ENCODE data around the gene ZNF727. TPM values are rescaled to one million over a fixed set of nuclear protein-coding genes. Genes with fewer than 3 reads are reported as not detected.
"Not testable (repeated sequence)": the region's sequence is repeated elsewhere in the genome, so short reads cannot be mapped to it uniquely, and the experiment has no call there.

Gene ZNF727
- total RNA-seq, 3 donors from 2014 or later (not counting 1 experiment from before 2014, with no cell fraction given) = 1.00 to 1.8 TPM; not detected in 1

DNA sequence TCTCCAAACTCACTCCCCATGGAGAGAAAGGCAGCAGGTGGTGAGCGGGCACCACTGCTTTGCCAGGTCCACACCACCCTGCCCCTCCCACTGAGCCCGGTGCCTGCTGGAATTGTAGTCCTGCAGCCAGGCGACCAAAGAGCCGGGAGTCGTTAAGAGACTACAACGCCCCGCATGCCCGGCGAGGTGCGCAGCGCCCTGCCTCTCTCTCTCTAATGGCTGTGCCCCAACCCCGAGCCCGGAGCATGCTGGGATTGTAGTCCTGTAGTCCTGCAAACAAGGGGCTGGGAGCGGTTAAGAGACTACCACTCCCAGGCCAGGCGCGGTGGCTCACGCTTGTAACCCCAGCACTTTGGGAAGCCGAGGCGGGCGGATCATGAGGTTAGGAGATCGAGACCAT, 8.1 kb upstream of the ZNF727 start:
- 36% methylated on average over 21 of the region's 21 CpGs for WGBS (ENCODE audit: insufficient coverage)
- DNase-seq (no peak), ATAC-seq (no peak)
- Histone ChIP-seq H3K27me3 (ENCODE audit: control insufficient read depth, insufficient read depth, low read length) (no peaks in the 10 kb centered on the region), H3K36me3 (ENCODE audit: control insufficient read depth, insufficient read depth, low read length) (no peaks in the 10 kb centered on the region), H3K4me3 (ENCODE audit: low read length) (no peak overlapping the region), H3K9me3 (ENCODE audit: control insufficient read depth, insufficient read depth, low read length) (peaks cover 53% of the 10 kb centered on the region), H3K4me1 (ENCODE audit: control insufficient read depth, insufficient read depth, low read length) (no peaks in the 10 kb centered on the region), H3K27ac (ENCODE audit: low read length) (no peak overlapping the region)
- TF ChIP-seq CTCF (IDR thresholded peaks at IDR 0.05) = no peak
- H3K4me1 Mint-ChIP-seq = no peaks in the 10 kb centered on the region
- H3K36me3 Mint-ChIP-seq = peaks cover 13% of the 10 kb centered on the region
- intact Hi-C loops (cut with micrococcal nuclease) = no loop called here
- no peaks in the 10 kb centered on the region for H3K27me3 Mint-ChIP-seq (ENCODE audit: low read depth in 2 of 2)
- H3K27ac Mint-ChIP-seq = no peak overlapping the region
- H3K4me3 Mint-ChIP-seq = no peak overlapping the region
- H3K9me3 Mint-ChIP-seq = peaks cover 12 to 18% of the 10 kb centered on the region in 2 donors

DNA sequence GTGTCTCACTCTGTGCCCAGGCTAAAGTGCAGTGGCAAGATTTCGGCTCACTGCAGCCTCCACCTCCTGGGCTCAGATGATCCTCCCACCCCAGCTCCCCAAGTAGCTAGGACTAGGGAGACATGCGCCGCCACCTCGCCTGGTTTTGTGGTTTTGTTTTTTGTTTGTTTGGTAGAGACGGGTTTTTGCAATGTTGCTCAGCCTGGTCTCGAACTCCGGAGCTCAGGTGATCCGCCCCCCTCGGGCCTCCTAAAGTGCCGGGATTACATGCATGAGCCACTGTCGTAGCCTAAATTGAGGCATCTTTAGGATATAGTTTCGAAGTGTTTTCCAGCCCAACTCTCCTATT, 781 bp downstream of the ZNF727 start:
- H3K4me1 Mint-ChIP-seq = peaks cover 0 to 11% of the 10 kb centered on the region in 2 donors
- H3K9me3 Mint-ChIP-seq = peaks cover 5 to 14% of the 10 kb centered on the region in 2 donors
- no peak for TF ChIP-seq CTCF (IDR thresholded peaks at IDR 0.05)
- peaks cover 27% of the 10 kb centered on the region for H3K36me3 Mint-ChIP-seq
- H3K27me3 ChIP-seq (ENCODE audit: control insufficient read depth, insufficient read depth, low read length) = no peaks in the 10 kb centered on the region
- no peaks in the 10 kb centered on the region for H3K27me3 Mint-ChIP-seq (ENCODE audit: low read depth in 2 of 2)
- DNase-seq (no peak), ATAC-seq (no peak)
- intact Hi-C loops (cut with micrococcal nuclease) = no loop called here
- no peak overlapping the region for H3K27ac ChIP-seq (ENCODE audit: low read length)
- WGBS (ENCODE audit: insufficient coverage) = 36% methylated on average over 11 of the region's 12 CpGs
- H3K4me3 ChIP-seq (ENCODE audit: low read length) = peak overlapping the region; percentile 46
- peak overlapping the region; percentile 83 for H3K4me3 Mint-ChIP-seq
- peak overlapping the region in 1 of 2 donors; percentile 89 for H3K27ac Mint-ChIP-seq
- H3K36me3 ChIP-seq (ENCODE audit: control insufficient read depth, insufficient read depth, low read length) = no peaks in the 10 kb centered on the region
- no peaks in the 10 kb centered on the region for H3K4me1 ChIP-seq (ENCODE audit: control insufficient read depth, insufficient read depth, low read length)
- peaks cover 35% of the 10 kb centered on the region for H3K9me3 ChIP-seq (ENCODE audit: control insufficient read depth, insufficient read depth, low read length)

DNA sequence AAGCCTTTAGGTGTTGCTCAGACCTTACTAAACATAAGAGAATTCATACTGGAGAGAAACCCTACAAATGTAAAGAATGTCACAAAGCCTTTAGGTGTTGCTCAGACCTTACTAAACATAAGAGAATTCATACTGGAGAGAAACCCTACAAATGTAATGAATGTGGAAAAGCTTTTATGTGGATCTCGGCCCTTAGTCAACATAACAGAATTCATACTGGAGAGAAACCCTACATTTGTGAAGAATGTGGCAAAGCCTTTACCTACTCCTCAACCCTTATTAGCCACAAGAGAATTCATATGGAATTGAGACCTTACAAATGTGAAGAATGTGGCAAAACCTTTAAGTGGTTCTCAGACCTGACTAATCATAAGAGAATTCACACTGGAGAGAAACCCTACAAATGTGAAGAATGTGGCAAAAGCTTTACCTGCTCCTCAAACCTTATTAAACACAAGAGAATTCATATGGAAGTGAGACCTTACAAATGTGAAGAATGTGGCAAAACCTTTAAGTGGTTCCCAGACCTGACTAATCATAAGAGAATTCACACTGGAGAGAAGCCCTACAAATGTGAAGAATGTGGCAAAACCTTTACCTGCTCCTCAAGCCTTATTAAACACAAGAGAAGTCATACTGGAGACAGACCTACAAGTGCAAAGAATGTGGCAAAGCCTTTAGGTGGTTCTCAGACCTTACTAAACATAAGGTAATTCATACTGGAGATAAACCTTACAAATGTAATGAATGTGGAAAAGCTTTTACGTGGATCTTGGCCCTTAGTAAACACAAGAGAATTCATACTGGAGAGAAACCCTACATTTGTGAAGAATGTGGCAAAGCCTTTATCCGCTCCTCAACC, 32.8 kb downstream of the ZNF727 start:
- H3K27ac Mint-ChIP-seq = not testable (repeated sequence)

DNA sequence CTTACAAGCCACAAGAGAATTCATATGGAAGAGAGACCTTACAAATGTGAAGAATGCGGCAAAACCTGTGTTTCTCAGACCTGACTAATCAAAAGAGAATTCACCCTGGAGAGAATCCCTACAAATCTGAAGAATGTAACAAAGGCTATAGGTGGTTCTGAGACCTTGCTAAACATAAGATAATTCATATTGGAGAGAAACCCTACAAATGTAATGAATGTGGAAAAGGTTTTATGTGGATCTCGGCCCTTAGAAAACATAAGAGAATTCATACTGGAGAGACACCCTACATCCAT, 33.4 kb downstream of the ZNF727 start:
- Mint-ChIP-seq H3K27ac (no peak overlapping the region), H3K27me3 (ENCODE audit: low read depth in 2 of 2) (no peaks in the 10 kb centered on the region), H3K36me3 (peaks cover 63% of the 10 kb centered on the region), H3K9me3 (peaks cover 16 to 42% of the 10 kb centered on the region in 2 donors), H3K4me3 (no peak overlapping the region), H3K4me1 (no peaks in the 10 kb centered on the region)
- DNase-seq (no peak), ATAC-seq (no peak)
- Histone ChIP-seq H3K27ac (ENCODE audit: low read length) (no peak overlapping the region), H3K27me3 (ENCODE audit: control insufficient read depth, insufficient read depth, low read length) (no peaks in the 10 kb centered on the region), H3K36me3 (ENCODE audit: control insufficient read depth, insufficient read depth, low read length) (no peaks in the 10 kb centered on the region), H3K9me3 (ENCODE audit: control insufficient read depth, insufficient read depth, low read length) (peaks cover 38% of the 10 kb centered on the region), H3K4me1 (ENCODE audit: control insufficient read depth, insufficient read depth, low read length) (no peaks in the 10 kb centered on the region), H3K4me3 (ENCODE audit: low read length) (no peak overlapping the region)
- no peak for TF ChIP-seq CTCF (IDR thresholded peaks at IDR 0.05)
- intact Hi-C loops (cut with micrococcal nuclease) = no loop called here
- no CpG with 5 or more reads among the region's 2 CpGs for WGBS (ENCODE audit: insufficient coverage)

More for the DNA sequence above, 32.8 kb downstream of the ZNF727 start:
- H3K4me1 Mint-ChIP-seq; ATAC-seq; H3K4me1 ChIP-seq (ENCODE audit: control insufficient read depth, insufficient read depth, low read length); H3K27me3 Mint-ChIP-seq (ENCODE audit: low read depth in 2 of 2); H3K27ac ChIP-seq (ENCODE audit: low read length); H3K27me3 ChIP-seq (ENCODE audit: control insufficient read depth, insufficient read depth, low read length); H3K36me3 ChIP-seq (ENCODE audit: control insufficient read depth, insufficient read depth, low read length); intact Hi-C loops (cut with micrococcal nuclease); H3K4me3 Mint-ChIP-seq; H3K4me3 ChIP-seq (ENCODE audit: low read length); DNase-seq: not testable (repeated sequence)
- peaks cover 64% of the 10 kb centered on the region for H3K36me3 Mint-ChIP-seq
- peaks cover 16 to 42% of the 10 kb centered on the region in 2 donors for H3K9me3 Mint-ChIP-seq
- WGBS (ENCODE audit: insufficient coverage) = no CpG with 5 or more reads among the region's 3 CpGs
- peaks cover 33% of the 10 kb centered on the region for H3K9me3 ChIP-seq (ENCODE audit: control insufficient read depth, insufficient read depth, low read length)
